IMR-90 (cell line): ENCODE results near the gene ZNF280B. TPM values are rescaled to one million over a fixed set of nuclear protein-coding genes. Genes with fewer than 3 reads are reported as not detected.

ENCODE experiments used
- ATAC-seq: fragments of 200-7000 bp; cut with Tn5 transposase; 2 replicates; pipeline ENCODE4 v1.9.1; 2020; ENCODE audit warnings: low read depth, mild to moderate bottlenecking, moderate library complexity
- BruUV-seq: library from RNA; stranded (reverse); fragments of 400-500 nt; replicated peaks from 2 replicates; lab custom pipeline; 2021; lab: Mats Ljungman, UMichigan
- CTCF ChIA-PET: fragments of 300-600 bp; formaldehyde crosslinking; extraction: SDS; loops from one replicate; lab custom pipeline; 2021; ENCODE audit warnings: antibody characterized with exemption; lab: Yijun Ruan, JAX
- POLR2A ChIA-PET: fragments of 300-600 bp; sonication (Branson Sonifier 250); formaldehyde crosslinking; loops from one replicate; lab custom pipeline; 2022; ENCODE audit warnings: antibody characterized with exemption; ENCODE audit not compliant: unreplicated experiment; lab: Charles Lee
- DNase-seq: peaks from one replicate; pipeline ENCODE4 v3.0.0; 2013
- H2AFZ ChIP-seq: replicated peaks from 2 replicates; pipeline ENCODE3; 2013; ENCODE audit warnings: low read length, mild to moderate bottlenecking; ENCODE audit not compliant: poor library complexity
- H2AK5ac ChIP-seq: 2 replicates; pipeline ENCODE4 v1.6.1; 2013; ENCODE audit warnings: low read depth, low read length, inconsistent platforms
- H2AK9ac ChIP-seq: replicated peaks from 2 replicates; pipeline ENCODE3; 2013; ENCODE audit warnings: mild to moderate bottlenecking, low read depth, low read length, moderate library complexity; ENCODE audit not compliant: poor library complexity
- H2BK120ac ChIP-seq: 2 replicates; pipeline ENCODE4 v1.6.1; 2013; ENCODE audit warnings: low read depth, low read length, inconsistent platforms
- H2BK15ac ChIP-seq: 3 replicates; pipeline ENCODE4 v1.6.1; 2013; ENCODE audit warnings: low read depth, low read length, inconsistent platforms
- H2BK20ac ChIP-seq: 2 replicates; pipeline ENCODE4 v1.6.1; 2013; ENCODE audit warnings: low read depth, mild to moderate bottlenecking, inconsistent platforms, low read length, moderate library complexity
- H2BK5ac ChIP-seq: 2 replicates; pipeline ENCODE4 v1.6.1; 2013; ENCODE audit warnings: mild to moderate bottlenecking, low read depth, low read length, inconsistent platforms; ENCODE audit not compliant: poor library complexity, severe bottlenecking
- H3K14ac ChIP-seq: replicated peaks from 2 replicates; pipeline ENCODE4 v1.6.1; 2013; ENCODE audit warnings: low read depth, low read length, inconsistent platforms
- H3K18ac ChIP-seq: 2 replicates; pipeline ENCODE4 v1.6.1; 2013; ENCODE audit warnings: low read depth, low read length, control low read depth
- H3K23ac ChIP-seq: 2 replicates; pipeline ENCODE4 v1.6.1; 2013; ENCODE audit warnings: low read depth, low read length, inconsistent platforms
- H3K27ac ChIP-seq: 2 replicates; pipeline ENCODE4 v1.5.1; 2013; ENCODE audit warnings: mild to moderate bottlenecking, control low read depth, low read length; ENCODE audit not compliant: insufficient read depth
- H3K27me3 ChIP-seq: 2 replicates; pipeline ENCODE4 v1.6.1; 2013; ENCODE audit warnings: low read length; ENCODE audit not compliant: control insufficient read depth, insufficient read depth
- H3K36me3 ChIP-seq: 2 replicates; pipeline ENCODE4 v1.6.1; 2013; ENCODE audit warnings: low read length, mixed read lengths; ENCODE audit not compliant: control insufficient read depth, insufficient read depth
- H3K4ac ChIP-seq: 2 replicates; pipeline ENCODE4 v1.6.1; 2013; ENCODE audit warnings: low read depth, low read length, inconsistent platforms
- H3K4me1 ChIP-seq: 2 replicates; pipeline ENCODE4 v1.6.1; 2013; ENCODE audit warnings: low read length, mixed read lengths; ENCODE audit not compliant: control insufficient read depth, insufficient read depth
- H3K4me2 ChIP-seq: 2 replicates; pipeline ENCODE4 v1.6.1; 2013; ENCODE audit warnings: low read depth, mild to moderate bottlenecking, control low read depth, low read length, moderate library complexity
- H3K4me3 ChIP-seq: 2 replicates; pipeline ENCODE4 v1.5.1; 2013; ENCODE audit warnings: low read depth, mild to moderate bottlenecking, control low read depth, low read length, moderate library complexity; ENCODE audit not compliant: insufficient read depth
- H3K56ac ChIP-seq: 2 replicates; pipeline ENCODE4 v1.6.1; 2013; ENCODE audit warnings: low read length, inconsistent platforms; ENCODE audit not compliant: insufficient read depth; ENCODE audit errors: extremely low read depth
- H3K79me1 ChIP-seq, 2 experiments: 2 replicates each; pipeline ENCODE4 v1.6.1; 2013; ENCODE audit warnings: low read length in 2 of 2, inconsistent platforms in 1 of 2, low read depth in 1 of 2
- H3K9ac ChIP-seq: 2 replicates; pipeline ENCODE4 v1.6.1; 2013; ENCODE audit warnings: low read depth, low read length, control low read depth
- H3K9me1 ChIP-seq: 2 replicates; pipeline ENCODE4 v1.6.1; 2013; ENCODE audit warnings: low read length, inconsistent platforms; ENCODE audit not compliant: insufficient read depth
- H3K9me3 ChIP-seq: 2 replicates; pipeline ENCODE4 v1.6.1; 2013; ENCODE audit warnings: low read length; ENCODE audit not compliant: control insufficient read depth, insufficient read depth
- H4K20me1 ChIP-seq: 2 replicates; pipeline ENCODE4 v1.6.1; 2013; ENCODE audit warnings: low read length, inconsistent platforms; ENCODE audit not compliant: insufficient read depth
- H4K5ac ChIP-seq: 2 replicates; pipeline ENCODE4 v1.6.1; 2013; ENCODE audit warnings: mild to moderate bottlenecking, low read depth, low read length, control low read depth
- H4K8ac ChIP-seq, 2 experiments: 2 replicates each; pipeline ENCODE4 v1.6.1; 2013; ENCODE audit warnings: low read depth in 2 of 2, low read length in 2 of 2, control low read depth in 1 of 2, inconsistent platforms in 1 of 2
- H4K91ac ChIP-seq: 2 replicates; pipeline ENCODE4 v1.6.1; 2013; ENCODE audit warnings: low read depth, low read length, inconsistent platforms; ENCODE audit not compliant: insufficient read depth
- CEBPB ChIP-seq: IDR thresholded peaks from 2 replicates; pipeline ENCODE4 v1.6.1; 2012; ENCODE audit warnings: low read depth, low read length, improper control_type of control experiment
- CHD1 ChIP-seq: IDR thresholded peaks from 2 replicates; pipeline ENCODE4 v1.6.1; 2012; ENCODE audit warnings: low read depth, low read length, improper control_type of control experiment
- CTCF ChIP-seq: conservative IDR thresholded peaks from 2 replicates; pipeline ENCODE4 v1.5.1; 2012; ENCODE audit warnings: mild to moderate bottlenecking, low read depth, low read length, improper control_type of control experiment
- ELK1 ChIP-seq: fragments of 150-350 bp; IDR thresholded peaks from 2 replicates; pipeline ENCODE4 v1.6.1; 2016; ENCODE audit warnings: low read depth, mild to moderate bottlenecking, low read length, moderate library complexity, borderline replicate concordance
- MAFK ChIP-seq: IDR thresholded peaks from 2 replicates; pipeline ENCODE4 v1.6.1; 2012; ENCODE audit warnings: low read depth, low read length, improper control_type of control experiment
- MXI1 ChIP-seq: IDR thresholded peaks from 2 replicates; pipeline ENCODE4 v1.6.1; 2012; ENCODE audit warnings: low read depth, mild to moderate bottlenecking, low read length, moderate library complexity, borderline replicate concordance
- NFE2L2 ChIP-seq: fragments of 150-350 bp; IDR thresholded peaks from 2 replicates; pipeline ENCODE4 v1.6.1; 2016; ENCODE audit warnings: low read depth, mild to moderate bottlenecking, low read length
- POLR2A ChIP-seq: IDR thresholded peaks from 2 replicates; pipeline ENCODE4 v1.6.1; 2012; ENCODE audit warnings: mild to moderate bottlenecking, low read depth, low read length
- RAD21 ChIP-seq: IDR thresholded peaks from 2 replicates; pipeline ENCODE4 v1.6.1; 2012; ENCODE audit warnings: low read length, improper control_type of control experiment
- SMC3 ChIP-seq: fragments of 150-350 bp; IDR thresholded peaks from 2 replicates; pipeline ENCODE4 v1.6.1; 2016; ENCODE audit warnings: low read depth, mild to moderate bottlenecking, antibody characterized with exemption, low read length, moderate library complexity
- WGBS, 2 experiments: methylation state at CpG; one replicate each; pipeline versions ENCODE4 v1.1.5 to v1.1.7; 2013; ENCODE audit warnings: missing lambda C conversion rate in 2 of 2; ENCODE audit not compliant: insufficient read length in 1 of 2; ENCODE audit errors: extremely low coverage in 2 of 2; 5-methylcytosine and 5-hydroxymethylcytosine counted together
- dilution Hi-C: fragments of 300-500 bp; cut with HindIII; formaldehyde crosslinking; loops from one replicate; pipeline ENCODE4 v1.14.3; 2018; ENCODE audit warnings: low sequenced_read_pairs; ENCODE audit not compliant: unreplicated experiment
- in situ Hi-C: fragments of 300-500 bp; cut with MboI; formaldehyde crosslinking; loops from 3 replicates; pipeline ENCODE4 v1.14.3; 2019; ENCODE audit warnings: low sequenced_read_pairs, inconsistent platforms, mixed read lengths
- intact Hi-C: fragments of 100-400 bp; cut with micrococcal nuclease; formaldehyde crosslinking; loops from 2 replicates; pipeline ENCODE4 v1.10.0; 2022
- polyA plus RNA-seq, 3 experiments: library from polyadenylated mRNA; depleted of rRNA; stranded (reverse); fragments of >200 nt; gene quantifications; 2 replicates each; pipeline ENCODE4 v1.2.3, GENCODE V29; 2012; ENCODE audit warnings: low replicate concordance in 1 of 3
- total RNA-seq: library from RNA; depleted of rRNA; stranded (reverse); fragments of >200 nt; gene quantifications from 2 replicates; pipeline ENCODE4 v1.2.3, GENCODE V29; 2012
- TF ChIP-seq, protein P1 (sequence below): fragments of 150-350 bp; IDR thresholded peaks from 2 replicates; pipeline ENCODE4 v1.6.1; 2017; ENCODE audit warnings: mild to moderate bottlenecking, antibody characterized with exemption, low read length, low read depth

The ZNF280B gene
- total and polyA plus RNA-seq, 2 of the 4 experiments (the other 2 are of a cell fraction), result 0.65 to 1.4 TPM

DNA sequence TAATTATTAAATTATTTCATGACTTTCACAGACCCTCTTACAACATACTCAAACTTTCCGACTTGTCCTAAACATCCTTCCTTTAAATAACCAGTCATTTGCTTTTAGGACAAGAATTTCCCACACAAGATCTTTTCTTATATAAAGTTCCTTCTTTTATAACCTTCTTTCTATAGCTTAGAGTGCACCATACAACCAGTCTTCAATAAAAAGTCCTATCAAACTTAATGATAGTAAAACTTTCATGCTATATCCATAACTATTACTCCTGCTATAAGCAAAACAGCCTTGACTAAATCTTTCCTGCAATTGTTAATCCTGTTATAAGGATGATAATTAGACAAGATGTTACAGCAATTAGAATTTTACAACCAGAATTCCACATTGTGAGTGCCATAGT, 47.4 kb downstream of the ZNF280B start:
- Histone ChIP-seq H4K8ac (no peak overlapping the region), H2AK5ac (no peak overlapping the region), H3K14ac (no peak overlapping the region), H2BK120ac (no peak overlapping the region), H3K18ac (no peak overlapping the region), H3K4ac (no peak overlapping the region), H3K56ac (no peak overlapping the region), H3K27me3 (peaks cover under 1% of the 10 kb centered on the region; the same call in 1 of the 2 replicates), H2BK15ac (no peak overlapping the region), H3K9me3 (peaks cover 11% of the 10 kb centered on the region), H2AFZ (no peak overlapping the region), H2BK5ac (no peak overlapping the region), H3K9me1 (no peaks in the 10 kb centered on the region), H3K27ac (no peak overlapping the region), H3K4me3 (no peak overlapping the region), H2BK20ac (no peak overlapping the region), H4K5ac (no peak overlapping the region), H2AK9ac (no peak overlapping the region), H3K4me2 (no peak overlapping the region), H3K36me3 (no peaks in the 10 kb centered on the region), H3K4me1 (no peaks in the 10 kb centered on the region), H3K79me1 (no peaks in the 10 kb centered on the region), H3K23ac (no peak overlapping the region), H4K91ac (no peak overlapping the region), H3K9ac (no peak overlapping the region), H4K20me1 (no peaks in the 10 kb centered on the region)
- POLR2A ChIA-PET, result no interaction called here
- WGBS, 2 experiments, result no CpG with 5 or more reads among the region's 1 CpG
- intact Hi-C loops, result loop anchor here (5.0 to 10.0 kb wide), 4 partner anchors 126 to 674 kb away; no protein-coding TSS in a partner anchor
- CTCF ChIA-PET, result no interaction called here
- in situ Hi-C loops, result loop anchor here (10.0 kb wide), 2 partner anchors 114 to 484 kb away; no protein-coding TSS in a partner anchor
- DNase-seq, result no peak
- no peak for ATAC-seq
- TF ChIP-seq CEBPB, result no peak
- TF ChIP-seq, protein P1, sequence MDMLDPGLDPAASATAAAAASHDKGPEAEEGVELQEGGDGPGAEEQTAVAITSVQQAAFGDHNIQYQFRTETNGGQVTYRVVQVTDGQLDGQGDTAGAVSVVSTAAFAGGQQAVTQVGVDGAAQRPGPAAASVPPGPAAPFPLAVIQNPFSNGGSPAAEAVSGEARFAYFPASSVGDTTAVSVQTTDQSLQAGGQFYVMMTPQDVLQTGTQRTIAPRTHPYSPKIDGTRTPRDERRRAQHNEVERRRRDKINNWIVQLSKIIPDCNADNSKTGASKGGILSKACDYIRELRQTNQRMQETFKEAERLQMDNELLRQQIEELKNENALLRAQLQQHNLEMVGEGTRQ, result no peak
- no peak for TF ChIP-seq MAFK
- TF ChIP-seq MXI1, result no peak
- no peak for TF ChIP-seq CTCF
- no peak for TF ChIP-seq NFE2L2
- TF ChIP-seq RAD21, result no peak
- TF ChIP-seq ELK1, result no peak
- no peak for TF ChIP-seq CHD1
- TF ChIP-seq SMC3, result no peak
- TF ChIP-seq POLR2A, result no peak
- dilution Hi-C loops, result no loop called here
- BruUV-seq, result no TSS peak
